Stimulated activated CD8-positive, alpha-beta memory T cell treated with anti-CD3 and anti-CD28 coated beads, Interleukin-15, amount 100 ng/mL, for 1 hour (primary cell): ENCODE data around the gene SMIM11.
"Not testable (repeated sequence)": the region's sequence is repeated elsewhere in the genome, so short reads cannot be mapped to it uniquely, and the experiment has no call there.

Source experiments
- DNase-seq: peaks from one replicate; pipeline ENCODE4 v3.0.0-alpha.2; 2020; ENCODE audit warnings: low read depth

SMIM11 gene

GRCh38 chr21:34423805-34424204, 48.5 kb downstream of the SMIM11 start, which contains the start of gene SMIM34:
Gene SMIM34, minus strand, starts transcription at chr21:34423951. Its CDS starts 112 bp downstream, at chr21:34423839.
- not testable (repeated sequence) for DNase-seq

GRCh38 chr21:34427339-34427738, 52.0 kb downstream of the SMIM11 start:
- not testable (repeated sequence) for DNase-seq

GRCh38 chr21:34428441-34428840, 53.1 kb downstream of the SMIM11 start:
- DNase-seq: not testable (repeated sequence)

- DNase-seq: not testable (repeated sequence)
These were observed 54.4 kb downstream of the SMIM11 start for GRCh38 chr21:34429710-34430109.
